A673 (cell line): Measurements from ENCODE around the gene GM2A.

Experiments used
- CTCF ChIP-seq: fragments of 300-800, 200-600 bp; sonication (generic); conservative IDR thresholded peaks from 2 replicates; pipeline ENCODE4 v1.5.1; 2017; ENCODE audit warnings: low read depth, mild to moderate bottlenecking, antibody characterized with exemption, low read length, moderate library complexity, mixed read lengths
- EZH2 ChIP-seq: fragments of 200-600 bp; sonication (generic); IDR thresholded peaks from 2 replicates; pipeline ENCODE4 v1.6.1; 2017; ENCODE audit warnings: borderline replicate concordance, low read depth, mild to moderate bottlenecking, mixed read lengths, antibody characterized with exemption, low read length; ENCODE audit not compliant: poor library complexity, severe bottlenecking

GRCh38 chr5:151264113-151264512 lies 11.1 kb downstream of the GM2A start:
- no peak for TF ChIP-seq CTCF
- no peak for TF ChIP-seq EZH2
